ENCODE data around the gene CLEC2A.

The CLEC2A gene

DNA sequence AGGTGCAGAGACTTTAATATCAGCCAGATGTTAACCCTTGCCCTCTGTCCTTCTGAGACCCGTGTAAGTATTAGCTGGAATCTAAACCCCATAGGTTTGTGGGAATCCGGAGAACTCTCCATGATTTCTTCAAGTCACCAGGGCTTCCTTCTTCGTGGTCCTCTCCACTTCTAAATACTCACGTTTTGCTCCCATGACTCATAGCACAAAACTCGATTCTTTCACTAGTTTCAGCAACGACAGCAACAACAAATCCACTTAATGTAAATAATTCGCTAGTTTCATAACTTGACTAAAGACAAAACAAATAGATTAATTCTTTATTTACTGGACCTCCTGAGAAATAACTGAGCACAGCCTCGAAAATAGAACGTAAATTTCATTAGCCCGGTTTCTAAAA is 4.4 kb upstream of the CLEC2A start:
- H3K9me3 ChIP-seq (ENCODE audit: control insufficient read depth in 1 of 2, low read length in 2 of 2) = no peaks in the 10 kb centered on the region
- H3K4me3 ChIP-seq (ENCODE audit: low read depth in 1 of 2, low read length in 2 of 2) = no peak overlapping the region
- H3K36me3 ChIP-seq (ENCODE audit: control insufficient read depth in 1 of 2, insufficient read depth in 2 of 2, low read length in 2 of 2) = no peaks in the 10 kb centered on the region
- H3K27me3 ChIP-seq (ENCODE audit: control insufficient read depth in 1 of 2, insufficient read depth in 2 of 2, low read length in 2 of 2) = peaks cover 0 to 3% of the 10 kb centered on the region in 2 donors
- no peak overlapping the region for H3K27ac ChIP-seq (ENCODE audit: low read depth, low read length)
- H3K9ac ChIP-seq (ENCODE audit: low read depth in 1 of 2, low read length in 2 of 2) = no peak overlapping the region
- no peaks in the 10 kb centered on the region for H3K4me1 ChIP-seq (ENCODE audit: control insufficient read depth in 1 of 2, insufficient read depth in 2 of 2, low read length in 2 of 2)

DNA sequence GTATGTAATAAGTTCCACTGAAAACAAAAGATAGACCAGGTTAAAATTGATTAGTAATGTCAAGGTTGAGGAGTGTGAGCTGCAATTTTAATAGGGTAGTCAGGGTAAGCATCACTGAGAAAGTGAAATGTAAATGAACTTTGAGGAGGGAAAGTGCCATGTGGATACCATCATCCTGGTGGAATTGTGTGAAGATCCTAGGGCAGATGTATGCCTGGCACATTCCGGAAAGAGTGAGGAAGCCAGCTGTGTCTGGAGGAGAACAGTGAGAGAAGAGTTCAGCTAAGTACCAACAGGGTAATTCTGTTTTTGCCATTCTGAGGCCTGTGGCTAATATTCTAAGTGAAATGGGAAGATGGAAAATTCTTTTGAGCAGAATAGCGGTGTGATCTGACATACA is 2.9 kb upstream of the CLEC2A start:
- H3K27me3 ChIP-seq (ENCODE audit: control insufficient read depth in 1 of 2, insufficient read depth in 2 of 2, low read length in 2 of 2) = no peaks in the 10 kb centered on the region
- H3K36me3 ChIP-seq (ENCODE audit: control insufficient read depth in 1 of 2, insufficient read depth in 2 of 2, low read length in 2 of 2) = no peaks in the 10 kb centered on the region
- no peak overlapping the region for H3K9ac ChIP-seq (ENCODE audit: low read depth in 1 of 2, low read length in 2 of 2)
- no peak overlapping the region for H3K4me3 ChIP-seq (ENCODE audit: low read depth in 1 of 2, low read length in 2 of 2)
- no peaks in the 10 kb centered on the region for H3K4me1 ChIP-seq (ENCODE audit: control insufficient read depth in 1 of 2, insufficient read depth in 2 of 2, low read length in 2 of 2)
- H3K27ac ChIP-seq (ENCODE audit: low read depth, low read length) = no peak overlapping the region
- H3K9me3 ChIP-seq (ENCODE audit: control insufficient read depth in 1 of 2, low read length in 2 of 2) = no peaks in the 10 kb centered on the region

DNA sequence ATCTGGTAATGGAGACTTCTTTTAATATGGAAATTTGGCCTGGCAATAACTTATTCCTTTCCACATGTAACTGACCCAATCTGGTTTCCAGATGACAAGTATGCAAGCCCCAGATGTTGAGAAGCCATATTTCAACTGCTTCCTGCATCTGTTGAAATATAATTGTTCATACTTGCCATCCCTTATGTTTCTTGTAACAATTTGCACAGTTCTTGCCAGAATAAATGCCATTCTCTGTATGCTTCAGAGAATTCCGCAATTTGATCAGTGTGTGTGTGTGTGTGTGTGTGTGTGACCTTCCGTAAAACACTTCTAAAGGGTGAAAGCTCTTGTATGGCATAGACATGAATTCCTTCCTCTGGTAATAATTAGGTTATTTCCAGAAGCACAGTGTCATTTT is 1.8 kb upstream of the CLEC2A start:
- Histone ChIP-seq H3K4me3 (ENCODE audit: low read depth in 1 of 2, low read length in 2 of 2) (no peak overlapping the region), H3K9me3 (ENCODE audit: control insufficient read depth in 1 of 2, low read length in 2 of 2) (no peaks in the 10 kb centered on the region), H3K36me3 (ENCODE audit: control insufficient read depth in 1 of 2, insufficient read depth in 2 of 2, low read length in 2 of 2) (no peaks in the 10 kb centered on the region), H3K27me3 (ENCODE audit: control insufficient read depth in 1 of 2, insufficient read depth in 2 of 2, low read length in 2 of 2) (no peaks in the 10 kb centered on the region), H3K4me1 (ENCODE audit: control insufficient read depth in 1 of 2, insufficient read depth in 2 of 2, low read length in 2 of 2) (no peaks in the 10 kb centered on the region), H3K27ac (ENCODE audit: low read depth, low read length) (no peak overlapping the region), H3K9ac (ENCODE audit: low read depth in 1 of 2, low read length in 2 of 2) (no peak overlapping the region)

DNA sequence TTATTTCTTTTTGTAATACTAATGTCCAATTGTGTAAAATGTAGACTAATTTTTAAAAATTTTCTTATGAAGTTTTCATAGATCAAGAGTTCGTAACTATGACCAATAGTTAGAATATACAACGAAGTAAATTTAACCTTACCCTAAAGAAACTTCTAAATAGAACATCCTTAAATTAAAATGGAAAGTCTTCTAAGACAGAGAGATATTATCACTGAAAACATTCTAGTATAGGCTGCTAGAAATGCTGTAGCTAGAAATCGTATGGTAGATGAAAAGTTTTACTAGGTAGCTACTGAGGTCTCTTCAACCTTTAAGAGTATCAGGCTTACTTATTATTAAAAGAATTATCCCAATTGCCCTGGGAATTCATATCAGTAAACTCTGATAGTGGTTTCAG is 925 bp downstream of the CLEC2A start:
- Histone ChIP-seq H3K9ac (ENCODE audit: low read depth in 1 of 2, low read length in 2 of 2) (no peak overlapping the region), H3K4me1 (ENCODE audit: control insufficient read depth in 1 of 2, insufficient read depth in 2 of 2, low read length in 2 of 2) (no peaks in the 10 kb centered on the region), H3K27ac (ENCODE audit: low read depth, low read length) (no peak overlapping the region), H3K27me3 (ENCODE audit: control insufficient read depth in 1 of 2, insufficient read depth in 2 of 2, low read length in 2 of 2) (no peaks in the 10 kb centered on the region), H3K36me3 (ENCODE audit: control insufficient read depth in 1 of 2, insufficient read depth in 2 of 2, low read length in 2 of 2) (no peaks in the 10 kb centered on the region), H3K4me3 (ENCODE audit: low read depth in 1 of 2, low read length in 2 of 2) (no peak overlapping the region), H3K9me3 (ENCODE audit: control insufficient read depth in 1 of 2, low read length in 2 of 2) (no peaks in the 10 kb centered on the region)

DNA sequence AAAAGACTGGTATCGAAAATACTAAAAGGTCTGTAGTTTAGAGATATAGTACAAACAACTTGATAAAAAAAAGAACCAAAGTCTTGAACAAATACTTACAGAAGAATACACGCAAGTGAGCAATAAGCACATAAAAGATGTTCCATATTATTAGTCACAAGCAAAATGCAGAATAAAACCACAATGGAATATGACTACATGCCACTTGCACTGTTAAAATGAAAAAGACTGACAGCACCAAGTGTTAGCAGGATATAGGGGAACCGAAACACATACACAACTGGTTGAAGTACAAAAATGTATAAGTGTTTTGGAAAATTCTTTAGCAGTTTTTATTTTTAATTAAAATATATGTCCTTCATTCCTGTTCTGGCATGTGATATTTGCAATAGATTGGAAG is 3.6 kb downstream of the CLEC2A start:
- Histone ChIP-seq H3K9ac (ENCODE audit: low read depth in 1 of 2, low read length in 2 of 2) (no peak overlapping the region), H3K9me3 (ENCODE audit: control insufficient read depth in 1 of 2, low read length in 2 of 2) (no peaks in the 10 kb centered on the region), H3K27me3 (ENCODE audit: control insufficient read depth in 1 of 2, insufficient read depth in 2 of 2, low read length in 2 of 2) (no peaks in the 10 kb centered on the region), H3K36me3 (ENCODE audit: control insufficient read depth in 1 of 2, insufficient read depth in 2 of 2, low read length in 2 of 2) (no peaks in the 10 kb centered on the region), H3K4me3 (ENCODE audit: low read depth in 1 of 2, low read length in 2 of 2) (no peak overlapping the region), H3K27ac (ENCODE audit: low read depth, low read length) (no peak overlapping the region), H3K4me1 (ENCODE audit: control insufficient read depth in 1 of 2, insufficient read depth in 2 of 2, low read length in 2 of 2) (no peaks in the 10 kb centered on the region)

DNA sequence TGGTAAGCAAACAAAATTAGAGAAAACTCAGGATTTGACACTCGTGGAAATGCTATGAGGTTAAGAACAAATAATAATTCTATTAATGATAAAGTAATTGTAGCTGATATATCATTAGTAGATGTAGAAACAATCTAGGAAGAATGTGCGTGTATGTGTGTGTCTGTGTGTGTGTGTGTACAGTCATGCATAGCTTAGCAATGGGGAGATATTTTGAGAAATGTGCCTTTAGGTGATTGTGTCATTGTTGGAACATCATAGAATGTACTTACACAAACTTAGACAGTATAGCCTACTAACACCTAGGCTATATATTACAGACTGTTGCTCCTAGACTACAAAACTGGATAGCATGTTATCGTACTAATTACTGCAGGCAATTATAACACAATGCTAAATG is 5.3 kb downstream of the CLEC2A start:
- no peak overlapping the region for H3K9ac ChIP-seq (ENCODE audit: low read depth in 1 of 2, low read length in 2 of 2)
- no peaks in the 10 kb centered on the region for H3K36me3 ChIP-seq (ENCODE audit: control insufficient read depth in 1 of 2, insufficient read depth in 2 of 2, low read length in 2 of 2)
- no peaks in the 10 kb centered on the region for H3K9me3 ChIP-seq (ENCODE audit: control insufficient read depth in 1 of 2, low read length in 2 of 2)
- no peak overlapping the region for H3K27ac ChIP-seq (ENCODE audit: low read depth, low read length)
- no peak overlapping the region for H3K4me3 ChIP-seq (ENCODE audit: low read depth in 1 of 2, low read length in 2 of 2)
- no peaks in the 10 kb centered on the region for H3K27me3 ChIP-seq (ENCODE audit: control insufficient read depth in 1 of 2, insufficient read depth in 2 of 2, low read length in 2 of 2)
- no peaks in the 10 kb centered on the region for H3K4me1 ChIP-seq (ENCODE audit: control insufficient read depth in 1 of 2, insufficient read depth in 2 of 2, low read length in 2 of 2)

DNA sequence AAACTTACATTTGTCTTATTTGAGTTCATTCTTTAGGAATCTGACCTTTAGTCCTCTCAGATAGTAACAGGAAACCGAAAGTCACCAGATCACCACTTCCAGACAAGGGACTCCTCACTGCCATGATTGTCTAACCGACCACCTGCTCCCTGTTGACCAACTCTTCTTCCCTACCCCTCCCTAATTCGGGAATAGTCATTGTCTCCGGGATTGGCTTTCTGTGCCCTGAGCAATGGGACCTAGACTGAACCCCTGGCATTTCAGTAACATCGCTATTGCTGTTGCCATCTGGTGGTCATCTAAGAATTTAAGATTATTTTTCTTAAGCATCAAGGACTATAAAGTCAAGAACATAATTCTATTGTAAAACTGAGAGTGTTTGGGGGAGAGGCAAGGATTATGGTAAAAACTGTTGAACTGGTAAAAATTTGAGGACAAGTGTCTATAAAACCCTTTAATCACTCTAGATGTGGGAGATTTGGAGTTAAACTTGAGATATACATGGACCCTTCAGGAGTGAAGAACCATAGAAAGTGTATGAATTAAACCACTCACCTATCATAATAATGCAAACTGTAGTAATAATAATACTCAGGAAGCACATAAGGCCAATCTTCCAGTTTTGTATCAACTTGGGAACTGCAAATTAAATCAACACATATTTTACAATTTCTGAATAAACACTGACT is 6.3 kb downstream of the CLEC2A start:
- no peaks in the 10 kb centered on the region for H3K4me1 ChIP-seq (ENCODE audit: control insufficient read depth in 1 of 2, insufficient read depth in 2 of 2, low read length in 2 of 2)
- H3K9ac ChIP-seq (ENCODE audit: low read depth in 1 of 2, low read length in 2 of 2) = peak overlapping the region in 1 of 2 donors; percentile 10
- no peaks in the 10 kb centered on the region for H3K9me3 ChIP-seq (ENCODE audit: control insufficient read depth in 1 of 2, low read length in 2 of 2)
- peak overlapping the region; percentile 65 to 66 for H3K4me3 ChIP-seq (ENCODE audit: low read depth in 1 of 2, low read length in 2 of 2)
- no peaks in the 10 kb centered on the region for H3K36me3 ChIP-seq (ENCODE audit: control insufficient read depth in 1 of 2, insufficient read depth in 2 of 2, low read length in 2 of 2)
- no peaks in the 10 kb centered on the region for H3K27me3 ChIP-seq (ENCODE audit: control insufficient read depth in 1 of 2, insufficient read depth in 2 of 2, low read length in 2 of 2)
- H3K27ac ChIP-seq (ENCODE audit: low read depth, low read length) = no peak overlapping the region

DNA sequence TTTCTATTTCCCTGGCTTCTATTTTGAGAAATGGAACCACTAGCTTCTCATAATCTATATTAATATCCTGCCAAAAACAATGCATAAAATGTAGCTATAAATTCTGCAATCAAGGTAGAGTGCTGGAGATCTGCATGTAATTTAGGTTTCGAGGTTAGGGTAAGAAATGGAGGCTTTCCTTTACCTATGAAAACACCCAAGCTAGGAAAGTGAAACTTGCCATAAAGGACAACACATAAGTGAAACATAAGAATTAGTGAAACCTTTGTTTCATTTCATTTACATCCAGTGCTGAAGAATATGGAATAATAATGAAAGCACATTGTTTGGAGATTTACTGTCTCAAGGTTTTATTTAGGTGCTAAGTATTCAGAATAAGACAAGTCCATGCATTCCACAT is 9.7 kb downstream of the CLEC2A start:
- Histone ChIP-seq H3K4me1 (ENCODE audit: control insufficient read depth in 1 of 2, insufficient read depth in 2 of 2, low read length in 2 of 2) (no peaks in the 10 kb centered on the region), H3K27me3 (ENCODE audit: control insufficient read depth in 1 of 2, insufficient read depth in 2 of 2, low read length in 2 of 2) (no peaks in the 10 kb centered on the region), H3K9ac (ENCODE audit: low read depth in 1 of 2, low read length in 2 of 2) (no peak overlapping the region), H3K9me3 (ENCODE audit: control insufficient read depth in 1 of 2, low read length in 2 of 2) (no peaks in the 10 kb centered on the region), H3K27ac (ENCODE audit: low read depth, low read length) (no peak overlapping the region), H3K36me3 (ENCODE audit: control insufficient read depth in 1 of 2, insufficient read depth in 2 of 2, low read length in 2 of 2) (no peaks in the 10 kb centered on the region), H3K4me3 (ENCODE audit: low read depth in 1 of 2, low read length in 2 of 2) (no peak overlapping the region)

DNA sequence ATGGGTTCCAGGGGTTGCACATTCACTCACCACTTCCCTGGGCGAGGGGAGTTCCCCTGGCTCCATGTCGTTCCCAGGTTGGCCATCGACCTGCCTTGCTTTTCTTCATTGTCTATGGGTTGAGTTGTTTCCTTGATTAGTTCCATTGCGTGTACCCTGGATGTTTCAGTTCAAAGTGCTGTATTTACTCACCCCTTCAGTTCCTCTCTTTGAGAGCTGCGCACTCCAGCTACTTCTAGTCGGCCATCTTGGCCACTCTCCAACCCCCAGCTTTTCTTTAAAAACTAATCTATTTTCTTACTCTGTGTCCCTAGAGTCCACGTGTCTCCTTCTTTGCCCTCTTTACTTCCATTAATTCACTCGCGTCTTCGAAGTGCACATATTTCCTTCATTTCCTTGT is 11.7 kb downstream of the CLEC2A start:
- Histone ChIP-seq H3K4me1 (ENCODE audit: control insufficient read depth in 1 of 2, insufficient read depth in 2 of 2, low read length in 2 of 2) (no peaks in the 10 kb centered on the region), H3K9me3 (ENCODE audit: control insufficient read depth in 1 of 2, low read length in 2 of 2) (no peaks in the 10 kb centered on the region), H3K36me3 (ENCODE audit: control insufficient read depth in 1 of 2, insufficient read depth in 2 of 2, low read length in 2 of 2) (no peaks in the 10 kb centered on the region), H3K4me3 (ENCODE audit: low read depth in 1 of 2, low read length in 2 of 2) (no peak overlapping the region), H3K9ac (ENCODE audit: low read depth in 1 of 2, low read length in 2 of 2) (no peak overlapping the region), H3K27ac (ENCODE audit: low read depth, low read length) (no peak overlapping the region), H3K27me3 (ENCODE audit: control insufficient read depth in 1 of 2, insufficient read depth in 2 of 2, low read length in 2 of 2) (no peaks in the 10 kb centered on the region)

DNA sequence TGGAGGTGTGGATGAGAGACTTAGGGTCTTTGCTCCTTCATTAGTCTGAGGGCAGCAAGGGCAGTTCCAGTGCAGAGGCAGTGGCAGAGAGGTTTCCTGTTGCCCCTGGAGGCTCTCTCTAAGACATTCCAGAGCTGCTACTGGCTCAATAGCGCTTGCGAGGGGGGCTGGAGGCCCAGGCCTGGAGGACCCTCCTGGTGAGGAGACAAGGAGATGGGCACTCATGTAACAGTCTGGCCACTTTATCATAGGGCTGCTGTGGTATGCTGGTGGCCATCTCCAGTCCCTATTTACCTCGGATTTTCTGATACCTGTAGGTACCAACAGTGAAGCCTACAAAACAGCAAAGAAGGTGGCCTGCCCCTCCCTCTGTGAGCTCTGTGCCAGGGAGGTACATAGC is 12.7 kb downstream of the CLEC2A start:
- H3K27ac ChIP-seq (ENCODE audit: low read depth, low read length) = no peak overlapping the region
- H3K4me3 ChIP-seq (ENCODE audit: low read depth in 1 of 2, low read length in 2 of 2) = no peak overlapping the region
- no peaks in the 10 kb centered on the region for H3K9me3 ChIP-seq (ENCODE audit: control insufficient read depth in 1 of 2, low read length in 2 of 2)
- no peak overlapping the region for H3K9ac ChIP-seq (ENCODE audit: low read depth in 1 of 2, low read length in 2 of 2)
- no peaks in the 10 kb centered on the region for H3K4me1 ChIP-seq (ENCODE audit: control insufficient read depth in 1 of 2, insufficient read depth in 2 of 2, low read length in 2 of 2)
- H3K27me3 ChIP-seq (ENCODE audit: control insufficient read depth in 1 of 2, insufficient read depth in 2 of 2, low read length in 2 of 2) = no peaks in the 10 kb centered on the region
- no peaks in the 10 kb centered on the region for H3K36me3 ChIP-seq (ENCODE audit: control insufficient read depth in 1 of 2, insufficient read depth in 2 of 2, low read length in 2 of 2)

DNA sequence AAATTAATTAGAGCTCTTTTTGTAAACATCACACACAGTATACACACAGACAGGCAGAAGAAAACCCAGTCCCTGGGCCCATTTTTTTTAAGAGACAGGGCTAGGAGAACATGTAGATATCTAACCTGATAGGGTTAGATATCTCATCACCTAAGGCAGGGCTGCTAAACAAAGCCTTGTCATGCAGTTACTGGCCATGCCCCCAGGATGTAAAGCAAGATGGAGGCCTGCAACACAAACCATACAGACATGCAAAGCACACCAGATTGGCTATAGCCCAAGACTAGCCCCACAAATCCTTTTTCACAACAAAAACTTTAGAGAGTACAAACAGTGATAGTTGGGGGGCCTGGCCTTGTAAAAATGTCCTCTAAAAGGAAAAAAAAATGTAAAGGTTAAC is 20.5 kb downstream of the CLEC2A start:
- no peak overlapping the region for H3K4me3 ChIP-seq (ENCODE audit: low read depth in 1 of 2, low read length in 2 of 2)
- no peaks in the 10 kb centered on the region for H3K27me3 ChIP-seq (ENCODE audit: control insufficient read depth in 1 of 2, insufficient read depth in 2 of 2, low read length in 2 of 2)
- no peak overlapping the region for H3K27ac ChIP-seq (ENCODE audit: low read depth, low read length)
- no peak overlapping the region for H3K9ac ChIP-seq (ENCODE audit: low read depth in 1 of 2, low read length in 2 of 2)
- no peaks in the 10 kb centered on the region for H3K36me3 ChIP-seq (ENCODE audit: control insufficient read depth in 1 of 2, insufficient read depth in 2 of 2, low read length in 2 of 2)
- peaks cover 9 to 17% of the 10 kb centered on the region in 2 donors for H3K9me3 ChIP-seq (ENCODE audit: control insufficient read depth in 1 of 2, low read length in 2 of 2)
- H3K4me1 ChIP-seq (ENCODE audit: control insufficient read depth in 1 of 2, insufficient read depth in 2 of 2, low read length in 2 of 2) = no peaks in the 10 kb centered on the region

All from duodenal mucosa (tissue), 2 donors.